Activated CD4-positive, alpha-beta T cell treated with anti-CD3 and anti-CD28 coated beads, Interleukin-2, amount 50 U/mL, for 1 hour (primary cell): Measurements from ENCODE around the gene ABHD12.

ENCODE experiments used
- DNase-seq: peaks from one replicate; pipeline ENCODE4 v3.0.0-alpha.2; 2020

ABHD12 gene

GRCh38 chr20:25253606-25254275 lies 136.9 kb downstream of the ABHD12 start:
- no peak for DNase-seq

- DNase-seq: no peak
Observed at GRCh38 chr20:25252686-25253421, 137.8 kb downstream of the ABHD12 start.

- DNase-seq: no peak
Observed at GRCh38 chr20:25252230-25252651, 138.4 kb downstream of the ABHD12 start.

GRCh38 chr20:25251558-25251957 lies 139.1 kb downstream of the ABHD12 start:
- no peak for DNase-seq

- DNase-seq: no peak
Observed at GRCh38 chr20:25251019-25251418, 139.6 kb downstream of the ABHD12 start.

GRCh38 chr20:25250508-25250907 lies 140.1 kb downstream of the ABHD12 start:
- DNase-seq: no peak
